Inflammatory macrophage treated with lipopolysaccharide for 4 hours (primary cell): ENCODE results near the gene LUC7L.
"Not testable (repeated sequence)": the region's sequence is repeated elsewhere in the genome, so short reads cannot be mapped to it uniquely, and the experiment has no call there.

Source experiments
- DNase-seq: peaks from one replicate; pipeline ENCODE4 v3.0.0-alpha.2; 2020

The LUC7L gene

DNA sequence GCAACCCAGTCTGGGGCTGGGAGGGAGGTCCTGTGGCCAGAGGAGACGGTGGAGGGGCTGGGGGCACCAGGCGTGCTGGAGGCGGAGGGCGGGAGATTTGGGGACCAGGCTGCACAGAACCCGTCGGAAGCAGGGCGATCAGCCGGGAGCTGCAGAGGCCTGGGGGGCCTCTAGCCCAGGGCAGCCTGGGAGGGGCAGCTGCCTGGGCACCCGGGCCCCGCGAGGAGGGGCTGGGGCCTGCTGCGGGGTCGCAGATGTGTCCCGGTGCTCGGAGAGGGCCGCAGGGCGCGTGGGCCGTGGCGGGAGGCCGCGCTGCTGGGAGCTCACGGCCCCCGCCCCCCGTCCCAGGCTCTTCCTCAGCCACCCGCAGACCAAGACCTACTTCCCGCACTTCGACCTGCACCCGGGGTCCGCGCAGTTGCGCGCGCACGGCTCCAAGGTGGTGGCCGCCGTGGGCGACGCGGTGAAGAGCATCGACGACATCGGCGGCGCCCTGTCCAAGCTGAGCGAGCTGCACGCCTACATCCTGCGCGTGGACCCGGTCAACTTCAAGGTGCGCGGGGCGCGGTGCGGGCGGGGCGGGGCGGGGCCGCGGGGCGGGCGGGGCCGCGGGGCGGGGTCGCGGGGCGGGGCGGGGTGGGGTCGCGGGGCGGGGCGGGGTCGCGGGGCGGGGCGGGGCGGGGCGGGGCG, 65.0 kb downstream of the LUC7L start:
- DNase-seq: not testable (repeated sequence)

DNA sequence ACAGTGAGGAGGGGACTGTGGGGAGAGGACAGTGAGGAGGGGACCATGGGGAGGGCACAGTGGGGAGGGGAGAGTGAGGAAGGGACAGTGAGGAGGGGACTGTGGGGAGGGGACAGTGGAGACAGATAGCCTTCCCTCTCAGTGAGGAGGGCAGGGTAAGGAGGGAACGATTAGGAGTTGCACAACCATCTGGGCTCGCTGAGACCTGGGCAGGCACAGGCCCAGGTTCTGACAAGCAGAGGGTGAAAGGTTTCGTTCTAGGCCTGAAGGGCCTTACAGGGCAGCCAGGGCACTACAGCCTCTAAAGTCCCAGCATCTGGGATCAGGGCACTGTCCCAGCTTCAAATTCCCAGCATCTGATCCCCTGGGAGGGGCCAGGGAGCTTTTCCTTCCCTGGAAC, 65.6 kb downstream of the LUC7L start:
- not testable (repeated sequence) for DNase-seq

DNA sequence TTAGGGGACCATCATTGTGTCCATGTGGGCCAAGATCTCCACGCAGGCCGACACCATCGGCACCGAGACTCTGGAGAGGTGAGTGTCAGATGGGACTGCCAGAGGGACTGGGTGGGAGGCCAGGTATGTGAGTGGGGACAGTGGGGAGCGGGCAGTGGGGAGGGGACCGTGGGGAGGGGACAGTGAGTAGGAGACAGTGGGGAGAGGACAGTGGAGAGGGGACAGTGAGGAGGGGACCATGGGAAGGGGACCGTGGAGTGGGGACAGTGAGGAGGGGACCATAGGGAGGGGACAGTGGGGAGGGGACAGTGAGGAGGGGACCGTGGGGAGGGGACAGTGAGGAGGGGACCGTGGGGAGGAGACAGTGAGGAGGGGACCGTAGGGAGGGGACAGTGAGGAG, 66.1 kb downstream of the LUC7L start:
- not testable (repeated sequence) for DNase-seq

DNA sequence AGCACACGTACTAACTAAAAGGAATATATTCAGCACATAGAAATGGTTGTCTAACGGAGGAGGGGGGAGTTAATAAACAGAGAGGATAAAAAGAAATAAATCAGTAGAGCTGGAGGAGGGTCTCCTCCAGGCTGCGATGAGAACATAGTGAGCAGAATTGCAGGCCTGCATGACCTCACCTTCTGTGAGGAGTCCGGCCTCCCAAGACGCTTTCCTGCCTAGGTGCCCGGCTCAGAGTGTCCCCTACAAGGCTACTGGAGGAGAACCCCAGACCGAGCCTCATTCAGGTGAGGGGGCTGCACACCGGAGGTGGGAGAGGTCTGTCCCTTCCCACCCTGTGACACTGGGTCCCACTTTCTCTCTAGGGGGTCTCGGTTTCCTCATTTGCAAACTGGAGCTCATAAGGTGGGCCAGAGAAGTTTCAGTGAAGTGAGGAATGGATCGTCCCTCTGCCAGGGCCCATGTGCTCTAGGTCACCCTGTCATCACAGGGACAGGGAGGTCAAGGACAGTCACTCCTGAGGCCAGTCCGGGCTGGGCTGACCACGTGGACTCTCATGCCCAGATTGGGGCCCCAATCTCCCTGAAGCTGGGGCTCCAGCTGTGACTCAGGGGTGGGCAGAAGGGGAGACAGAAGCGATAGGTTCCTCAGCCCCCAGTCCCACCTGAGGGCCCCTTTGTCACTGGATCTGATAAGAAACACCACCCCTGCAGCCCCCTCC, 66.8 kb downstream of the LUC7L start:
- no peak for DNase-seq

DNA sequence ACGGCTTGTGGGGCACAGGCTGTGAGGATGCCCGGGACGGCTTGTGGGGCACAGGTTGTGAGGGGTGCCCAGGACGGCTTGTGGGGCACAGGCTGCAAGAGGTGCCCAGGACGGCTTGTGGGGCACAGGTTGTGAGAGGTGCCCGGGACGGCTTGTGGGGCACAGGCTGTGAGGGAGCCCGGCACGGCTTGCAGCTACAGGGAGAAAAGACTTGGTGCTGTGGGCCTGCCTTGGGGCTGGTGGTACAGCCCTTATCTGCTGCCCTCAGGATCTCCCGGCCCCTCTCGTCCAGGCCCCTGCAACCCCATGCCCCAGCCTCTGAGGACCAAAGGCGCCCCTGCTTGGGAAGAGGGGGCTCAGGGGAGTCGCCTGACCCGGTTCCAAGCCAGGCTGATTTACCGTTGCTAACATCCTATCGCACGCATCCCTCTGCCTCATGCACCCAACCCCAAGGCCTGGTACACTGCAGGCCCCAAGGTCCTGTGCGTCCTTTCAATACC, 68.5 kb downstream of the LUC7L start:
- no peak for DNase-seq

DNA sequence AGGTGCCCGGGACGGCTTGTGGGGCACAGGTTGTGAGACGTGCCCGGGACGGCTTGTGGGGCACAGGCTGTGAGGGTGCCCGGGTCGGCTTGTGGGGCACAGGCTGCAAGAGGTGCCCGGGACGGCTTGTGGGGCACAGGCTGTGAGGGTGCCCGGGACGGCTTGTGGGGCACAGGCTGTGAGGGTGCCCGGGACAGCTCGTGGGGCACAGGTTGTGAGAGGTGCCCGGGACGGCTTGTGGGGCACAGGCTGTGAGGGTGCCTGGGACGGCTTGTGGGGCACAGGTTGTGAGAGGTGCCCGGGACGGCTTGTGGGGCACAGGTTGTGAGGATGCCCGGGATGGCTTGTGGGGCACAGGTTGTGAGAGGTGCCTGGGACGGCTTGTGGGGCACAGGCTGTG, 69.0 kb downstream of the LUC7L start:
- DNase-seq: not testable (repeated sequence)

DNA sequence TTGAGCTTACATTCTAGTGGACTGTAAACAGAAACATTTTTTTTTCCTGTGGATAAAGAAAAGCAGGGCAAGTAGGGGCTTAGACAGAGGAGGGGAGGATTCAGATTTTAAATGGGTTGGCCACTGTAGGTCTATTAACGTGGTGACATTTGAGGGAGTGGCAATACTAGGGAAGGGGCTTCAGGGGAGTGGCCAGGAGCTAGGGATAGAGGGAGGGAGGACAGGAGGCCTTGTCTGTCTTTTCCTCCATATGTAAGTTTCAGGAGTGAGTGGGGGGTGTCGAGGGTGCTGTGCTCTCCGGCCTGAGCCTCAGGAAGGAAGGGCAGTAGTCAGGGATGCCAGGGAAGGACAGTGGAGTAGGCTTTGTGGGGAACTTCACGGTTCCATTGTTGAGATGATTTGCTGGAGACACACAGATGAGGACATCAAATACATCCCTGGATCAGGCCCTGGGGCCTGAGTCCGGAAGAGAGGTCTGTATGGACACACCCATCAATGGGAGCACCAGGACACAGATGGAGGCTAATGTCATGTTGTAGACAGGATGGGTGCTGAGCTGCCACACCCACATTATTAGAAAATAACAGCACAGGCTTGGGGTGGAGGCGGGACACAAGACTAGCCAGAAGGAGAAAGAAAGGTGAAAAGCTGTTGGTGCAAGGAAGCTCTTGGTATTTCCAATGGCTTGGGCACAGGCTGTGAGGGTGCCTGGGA, 70.0 kb downstream of the LUC7L start:
- no peak for DNase-seq

DNA sequence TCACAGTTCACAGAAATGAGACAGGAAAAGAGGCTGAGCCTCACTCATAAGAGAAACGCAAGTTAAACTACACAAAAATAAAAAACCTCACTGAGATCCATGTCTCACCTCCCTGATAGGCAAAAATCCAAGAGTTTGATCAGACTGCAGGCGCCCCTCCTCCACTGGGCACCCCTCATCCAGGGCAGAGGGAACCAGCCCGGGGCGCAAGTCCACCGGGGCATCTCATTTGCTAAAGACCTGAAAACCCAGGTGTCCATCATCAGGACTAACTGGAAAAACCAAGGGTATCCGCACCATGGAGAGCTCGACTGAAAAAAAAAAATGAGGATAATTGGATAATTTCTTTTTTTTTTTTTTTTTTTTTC, 74.2 kb downstream of the LUC7L start:
- no peak for DNase-seq

DNA sequence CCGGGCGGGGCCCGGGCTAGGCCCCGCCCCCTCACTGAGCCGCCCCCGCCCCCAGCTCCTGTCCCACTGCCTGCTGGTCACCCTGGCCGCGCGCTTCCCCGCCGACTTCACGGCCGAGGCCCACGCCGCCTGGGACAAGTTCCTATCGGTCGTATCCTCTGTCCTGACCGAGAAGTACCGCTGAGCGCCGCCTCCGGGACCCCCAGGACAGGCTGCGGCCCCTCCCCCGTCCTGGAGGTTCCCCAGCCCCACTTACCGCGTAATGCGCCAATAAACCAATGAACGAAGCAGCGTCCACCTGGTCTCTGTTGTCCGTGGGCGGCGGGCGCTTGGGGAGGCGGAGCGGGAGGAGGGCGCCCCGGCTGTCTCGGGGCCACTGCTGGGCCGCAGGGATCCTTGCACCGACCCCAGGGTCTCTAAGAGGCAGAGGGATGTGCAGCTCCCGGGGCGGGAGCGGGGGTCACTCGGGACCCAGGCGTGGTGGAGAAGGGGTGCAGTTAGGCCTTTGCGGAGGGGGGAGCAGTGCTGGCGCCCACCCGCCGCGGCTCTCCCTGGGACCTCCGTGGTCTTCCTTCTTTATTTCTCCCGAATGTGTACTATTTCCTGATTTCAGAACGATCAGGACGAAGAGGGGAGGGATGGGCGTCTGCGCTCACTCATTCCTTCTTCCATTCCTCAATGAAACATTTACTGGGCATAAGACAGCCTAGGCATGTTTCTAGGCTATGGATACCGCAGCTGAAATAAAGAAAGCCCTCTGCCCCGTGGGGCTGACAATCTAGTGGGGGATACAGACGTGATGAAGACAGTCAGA, 74.8 kb downstream of the LUC7L start:
- DNase-seq: no peak

DNA sequence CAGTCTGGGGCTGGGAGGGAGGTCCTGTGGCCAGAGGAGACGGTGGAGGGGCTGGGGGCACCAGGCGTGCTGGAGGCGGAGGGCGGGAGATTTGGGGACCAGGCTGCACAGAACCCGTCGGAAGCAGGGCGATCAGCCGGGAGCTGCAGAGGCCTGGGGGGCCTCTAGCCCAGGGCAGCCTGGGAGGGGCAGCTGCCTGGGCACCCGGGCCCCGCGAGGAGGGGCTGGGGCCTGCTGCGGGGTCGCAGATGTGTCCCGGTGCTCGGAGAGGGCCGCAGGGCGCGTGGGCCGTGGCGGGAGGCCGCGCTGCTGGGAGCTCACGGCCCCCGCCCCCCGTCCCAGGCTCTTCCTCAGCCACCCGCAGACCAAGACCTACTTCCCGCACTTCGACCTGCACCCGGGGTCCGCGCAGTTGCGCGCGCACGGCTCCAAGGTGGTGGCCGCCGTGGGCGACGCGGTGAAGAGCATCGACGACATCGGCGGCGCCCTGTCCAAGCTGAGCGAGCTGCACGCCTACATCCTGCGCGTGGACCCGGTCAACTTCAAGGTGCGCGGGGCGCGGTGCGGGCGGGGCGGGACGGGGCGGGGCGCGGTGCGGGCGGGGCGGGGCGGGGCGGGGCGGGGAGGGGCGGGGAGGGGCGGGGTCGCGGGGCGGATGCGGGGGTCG, 75.6 kb downstream of the LUC7L start:
- not testable (repeated sequence) for DNase-seq

DNA sequence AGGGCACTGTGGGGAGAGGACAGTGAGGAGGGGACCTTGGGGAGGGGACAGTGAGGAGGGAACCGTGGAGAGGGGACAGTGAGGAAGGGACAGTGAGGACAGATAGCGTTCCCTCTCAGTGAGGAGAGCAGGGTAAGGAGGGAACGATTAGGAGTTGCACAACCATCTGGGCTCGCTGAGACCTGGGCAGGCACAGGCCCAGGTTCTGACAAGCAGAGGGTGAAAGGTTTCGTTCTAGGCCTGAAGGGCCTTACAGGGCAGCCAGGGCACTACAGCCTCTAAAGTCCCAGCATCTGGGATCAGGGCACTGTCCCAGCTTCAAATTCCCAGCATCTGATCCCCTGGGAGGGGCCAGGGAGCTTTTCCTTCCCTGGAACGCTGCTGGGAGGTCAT, 76.1 kb downstream of the LUC7L start:
- not testable (repeated sequence) for DNase-seq

DNA sequence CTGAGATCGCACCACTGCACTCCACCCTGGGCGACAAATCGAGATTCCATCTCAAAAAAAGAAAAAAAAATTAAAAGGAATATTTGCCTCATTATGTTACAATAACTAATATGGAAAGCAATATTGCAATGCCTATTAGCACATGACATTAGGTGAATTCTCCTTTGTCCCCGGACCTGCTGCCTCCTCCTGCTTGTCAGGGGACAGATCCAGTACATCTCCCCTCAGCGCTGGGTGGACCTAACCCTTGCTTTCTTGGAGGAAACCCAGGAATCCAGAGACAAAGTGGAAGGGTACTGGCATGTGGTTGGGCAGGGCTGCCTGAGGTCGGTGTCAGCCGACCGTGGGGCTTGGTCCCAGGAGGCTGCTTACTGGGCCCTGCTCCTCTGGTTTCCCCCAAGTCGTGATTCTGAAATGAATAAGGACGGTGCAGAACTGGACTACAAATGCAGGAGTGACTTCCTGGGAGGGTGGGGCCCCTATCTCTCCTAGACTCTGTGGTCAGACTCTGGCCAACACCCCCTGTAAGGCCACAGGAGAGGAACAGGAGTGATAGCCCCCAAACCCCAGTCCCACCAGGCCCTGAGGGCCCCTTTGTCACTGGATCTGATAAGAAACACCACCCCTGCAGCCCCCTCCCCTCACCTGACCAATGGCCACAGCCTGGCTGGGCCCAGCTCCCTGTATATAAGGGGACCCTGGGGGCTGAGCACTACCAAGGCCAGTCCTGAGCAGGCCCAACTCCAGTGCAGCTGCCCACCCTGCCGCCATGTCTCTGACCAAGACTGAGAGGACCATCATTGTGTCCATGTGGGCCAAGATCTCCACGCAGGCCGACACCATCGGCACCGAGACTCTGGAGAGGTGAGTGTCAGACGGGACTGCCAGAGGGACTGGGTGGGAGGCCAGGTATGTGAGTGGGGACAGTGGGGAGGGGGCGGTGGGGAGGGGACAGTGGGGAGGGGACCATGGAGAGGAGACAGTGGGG, 76.8 kb downstream of the LUC7L start, which contains the start of gene HBZ:
HBZ (plus strand) TSS at position 504 of the 988 bp plus-strand sequence; CDS start at position 770, 266 bp downstream.
- DNase-seq: no peak

DNA sequence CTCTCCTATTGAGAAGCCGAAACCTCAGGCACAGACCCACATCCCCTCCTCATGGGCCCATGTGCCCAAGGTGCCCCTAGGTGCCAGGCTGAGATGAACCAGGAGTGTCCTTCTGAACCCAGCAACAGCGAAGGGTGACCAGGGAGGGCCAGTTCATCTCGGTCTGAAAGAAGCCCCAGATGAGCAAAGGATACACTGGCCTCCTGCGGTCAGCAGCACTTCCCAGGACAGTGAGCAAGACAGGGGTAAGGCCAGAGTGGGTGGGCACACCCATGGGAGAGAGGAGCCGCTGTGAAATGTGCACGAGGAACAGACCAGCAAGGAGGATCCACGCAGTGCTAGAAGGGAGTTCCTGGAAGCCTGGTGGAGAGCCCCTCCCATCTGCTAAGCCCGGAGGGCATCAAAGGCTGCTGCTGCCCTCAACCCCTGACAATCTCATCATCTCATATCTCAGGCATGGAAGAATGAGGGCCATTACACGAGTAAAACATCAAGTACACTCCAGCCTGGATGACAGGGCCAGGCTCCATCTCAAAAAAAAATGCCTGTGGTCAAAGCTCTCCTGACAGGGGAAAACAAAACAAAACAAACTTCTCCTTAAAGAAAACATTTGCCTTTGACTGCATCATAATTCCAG, 80.1 kb downstream of the LUC7L start:
- no peak for DNase-seq

DNA sequence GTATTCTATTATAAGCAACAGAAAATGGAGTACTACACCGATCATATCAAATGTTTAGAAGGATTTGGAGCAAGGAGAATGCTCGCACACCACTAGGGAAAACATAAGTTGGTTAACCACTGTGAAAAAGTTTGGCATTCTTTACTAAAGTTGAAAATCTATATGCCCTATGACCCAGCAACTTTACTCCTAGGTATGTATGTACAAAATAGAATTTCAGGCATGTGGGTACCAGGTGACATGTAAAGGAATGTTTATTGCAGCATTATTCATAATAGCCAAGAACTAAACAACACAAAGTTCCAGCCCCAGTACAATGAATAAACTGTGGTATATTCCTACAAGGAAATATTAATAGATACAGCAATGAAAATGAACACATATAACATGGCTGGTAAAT, 82.6 kb downstream of the LUC7L start:
- no peak for DNase-seq

DNA sequence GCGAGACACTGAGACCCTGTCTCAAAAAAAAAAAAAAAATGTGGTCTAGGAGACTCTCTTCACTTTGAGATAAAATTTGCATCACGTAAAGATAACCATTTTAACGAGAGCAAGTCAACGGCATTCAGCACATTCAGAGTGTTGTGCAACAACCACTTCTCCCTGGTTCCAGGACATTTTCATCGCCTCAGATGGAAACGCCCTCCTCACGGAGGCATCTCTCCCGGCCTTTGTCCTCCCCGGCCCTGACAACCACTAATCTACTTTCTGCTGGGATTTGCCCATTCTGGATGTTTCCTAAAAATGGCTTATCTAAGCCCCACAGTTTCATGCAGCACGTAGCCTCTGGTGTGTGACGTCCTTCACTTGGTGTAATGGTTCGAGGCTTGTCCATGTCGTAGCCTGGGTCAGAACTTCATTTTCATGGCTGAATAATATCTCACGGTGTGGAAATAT, 84.4 kb downstream of the LUC7L start:
- no peak for DNase-seq

DNA sequence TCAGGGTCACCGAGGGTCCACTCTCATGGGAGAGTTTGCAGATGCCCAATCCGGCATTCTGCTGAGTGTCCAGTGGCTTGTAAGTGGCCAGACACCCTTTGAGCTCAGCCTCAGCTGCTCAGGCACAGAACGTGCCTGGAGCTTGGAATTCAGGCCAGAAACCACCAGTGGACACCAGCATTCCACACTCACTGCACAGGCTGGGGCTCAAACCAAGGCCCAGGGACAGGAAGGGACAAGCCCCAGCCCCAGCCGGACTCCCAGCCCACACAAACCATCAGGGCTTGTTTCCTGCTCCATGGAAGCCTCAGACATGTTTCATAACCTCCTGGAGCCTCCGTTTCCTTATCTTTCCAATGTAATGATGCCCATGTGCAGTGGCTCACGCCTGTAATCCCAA, 85.8 kb downstream of the LUC7L start:
- no peak for DNase-seq

DNA sequence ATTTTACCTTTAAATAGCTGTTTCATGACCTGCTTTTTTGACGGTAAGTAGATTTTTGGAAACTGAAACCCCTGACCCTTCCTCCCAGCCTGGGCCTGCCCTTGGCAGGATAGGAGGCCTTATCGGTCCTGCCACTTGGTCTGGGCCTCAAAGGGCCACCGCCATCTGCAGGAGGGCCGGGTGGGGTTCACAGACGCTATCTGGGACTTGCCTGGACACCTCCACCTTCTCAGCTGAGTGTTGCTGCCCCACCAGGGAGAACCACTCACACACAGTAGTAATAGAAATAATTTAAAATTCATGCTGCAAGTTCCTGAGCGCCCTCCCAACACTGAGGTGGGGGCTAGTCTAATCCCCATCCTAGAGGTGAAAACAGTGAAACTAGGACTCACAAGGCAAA, 86.2 kb downstream of the LUC7L start:
- DNase-seq: no peak

DNA sequence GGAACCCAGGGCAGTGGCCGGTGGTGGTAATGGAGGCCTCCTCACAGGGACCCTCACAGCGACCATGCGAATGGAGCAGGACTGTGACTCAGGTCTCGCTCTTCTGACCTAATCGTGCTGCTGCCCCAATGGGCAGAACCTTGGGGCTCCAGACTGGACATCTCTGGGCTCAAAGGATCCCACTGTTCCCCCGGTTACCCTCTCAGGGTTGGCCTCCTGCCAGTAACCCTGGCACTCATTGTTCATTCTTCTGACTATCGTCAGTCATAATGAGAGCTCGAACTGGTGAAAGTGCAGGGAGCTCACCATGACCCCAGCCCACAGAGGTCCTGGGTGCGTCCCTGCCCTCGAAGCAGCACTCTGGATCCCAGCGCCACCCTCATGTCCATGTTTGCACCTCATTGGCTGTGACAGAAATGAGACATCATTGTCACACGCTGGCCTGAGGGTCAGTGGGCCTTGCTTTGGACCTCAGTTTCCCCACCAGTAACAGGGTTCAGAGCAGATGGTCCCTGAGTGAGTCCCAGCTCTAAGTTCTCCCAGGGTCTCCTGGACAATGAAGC, 86.8 kb downstream of the LUC7L start:
- no peak for DNase-seq

DNA sequence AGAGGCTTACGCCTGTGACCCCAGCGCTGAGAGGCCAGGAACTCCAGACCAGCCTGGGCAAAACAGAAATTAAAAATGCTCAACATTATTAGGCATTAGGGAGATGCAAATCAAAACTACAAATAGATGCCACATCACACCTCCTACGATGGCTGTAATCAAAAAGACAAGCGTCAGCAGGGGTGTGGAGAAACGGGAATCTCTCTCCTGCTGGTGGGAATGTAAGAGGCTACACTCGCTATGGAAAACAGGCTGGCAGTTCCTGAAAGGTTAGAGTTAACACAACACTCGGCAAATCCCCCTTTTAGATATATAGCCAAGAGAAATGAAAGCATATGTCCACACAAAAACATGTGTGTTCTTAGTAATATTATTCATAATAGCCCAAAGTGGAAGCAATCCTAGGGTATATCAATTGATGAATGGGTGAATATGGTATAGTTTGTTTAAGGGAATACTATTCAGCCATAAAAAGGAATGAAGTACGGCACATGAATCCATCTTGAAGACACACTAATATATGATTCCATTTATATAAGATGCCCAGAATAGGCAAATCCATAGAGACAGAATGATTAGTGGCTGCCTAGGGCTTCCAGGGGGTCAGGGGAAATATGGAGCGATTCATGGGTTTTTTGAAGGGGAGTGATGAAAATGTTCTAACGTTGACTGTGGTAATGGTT, 88.9 kb downstream of the LUC7L start:
- DNase-seq: no peak
